Hair follicular keratinocyte (primary cell): ENCODE measurements around the gene ICAM5. TPM values are rescaled to one million over a fixed set of nuclear protein-coding genes. Genes with fewer than 3 reads are reported as not detected.

Experiments used
- total RNA-seq: library from RNA; depleted of rRNA; stranded (reverse); fragments of >200 nt; gene quantifications from 2 replicates; pipeline ENCODE4 v1.2.3, GENCODE V29; 2015

Gene ICAM5, protein sequence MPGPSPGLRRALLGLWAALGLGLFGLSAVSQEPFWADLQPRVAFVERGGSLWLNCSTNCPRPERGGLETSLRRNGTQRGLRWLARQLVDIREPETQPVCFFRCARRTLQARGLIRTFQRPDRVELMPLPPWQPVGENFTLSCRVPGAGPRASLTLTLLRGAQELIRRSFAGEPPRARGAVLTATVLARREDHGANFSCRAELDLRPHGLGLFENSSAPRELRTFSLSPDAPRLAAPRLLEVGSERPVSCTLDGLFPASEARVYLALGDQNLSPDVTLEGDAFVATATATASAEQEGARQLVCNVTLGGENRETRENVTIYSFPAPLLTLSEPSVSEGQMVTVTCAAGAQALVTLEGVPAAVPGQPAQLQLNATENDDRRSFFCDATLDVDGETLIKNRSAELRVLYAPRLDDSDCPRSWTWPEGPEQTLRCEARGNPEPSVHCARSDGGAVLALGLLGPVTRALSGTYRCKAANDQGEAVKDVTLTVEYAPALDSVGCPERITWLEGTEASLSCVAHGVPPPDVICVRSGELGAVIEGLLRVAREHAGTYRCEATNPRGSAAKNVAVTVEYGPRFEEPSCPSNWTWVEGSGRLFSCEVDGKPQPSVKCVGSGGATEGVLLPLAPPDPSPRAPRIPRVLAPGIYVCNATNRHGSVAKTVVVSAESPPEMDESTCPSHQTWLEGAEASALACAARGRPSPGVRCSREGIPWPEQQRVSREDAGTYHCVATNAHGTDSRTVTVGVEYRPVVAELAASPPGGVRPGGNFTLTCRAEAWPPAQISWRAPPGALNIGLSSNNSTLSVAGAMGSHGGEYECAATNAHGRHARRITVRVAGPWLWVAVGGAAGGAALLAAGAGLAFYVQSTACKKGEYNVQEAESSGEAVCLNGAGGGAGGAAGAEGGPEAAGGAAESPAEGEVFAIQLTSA
- total RNA-seq: 1.0 and 8.8 TPM in 2 replicates

GRCh38 chr19:10289836-10290356 is at the start of gene ICAM5:
ICAM5 (plus strand) TSS chr19:10289952; CDS start chr19:10290044, 92 bp downstream.

DNA sequence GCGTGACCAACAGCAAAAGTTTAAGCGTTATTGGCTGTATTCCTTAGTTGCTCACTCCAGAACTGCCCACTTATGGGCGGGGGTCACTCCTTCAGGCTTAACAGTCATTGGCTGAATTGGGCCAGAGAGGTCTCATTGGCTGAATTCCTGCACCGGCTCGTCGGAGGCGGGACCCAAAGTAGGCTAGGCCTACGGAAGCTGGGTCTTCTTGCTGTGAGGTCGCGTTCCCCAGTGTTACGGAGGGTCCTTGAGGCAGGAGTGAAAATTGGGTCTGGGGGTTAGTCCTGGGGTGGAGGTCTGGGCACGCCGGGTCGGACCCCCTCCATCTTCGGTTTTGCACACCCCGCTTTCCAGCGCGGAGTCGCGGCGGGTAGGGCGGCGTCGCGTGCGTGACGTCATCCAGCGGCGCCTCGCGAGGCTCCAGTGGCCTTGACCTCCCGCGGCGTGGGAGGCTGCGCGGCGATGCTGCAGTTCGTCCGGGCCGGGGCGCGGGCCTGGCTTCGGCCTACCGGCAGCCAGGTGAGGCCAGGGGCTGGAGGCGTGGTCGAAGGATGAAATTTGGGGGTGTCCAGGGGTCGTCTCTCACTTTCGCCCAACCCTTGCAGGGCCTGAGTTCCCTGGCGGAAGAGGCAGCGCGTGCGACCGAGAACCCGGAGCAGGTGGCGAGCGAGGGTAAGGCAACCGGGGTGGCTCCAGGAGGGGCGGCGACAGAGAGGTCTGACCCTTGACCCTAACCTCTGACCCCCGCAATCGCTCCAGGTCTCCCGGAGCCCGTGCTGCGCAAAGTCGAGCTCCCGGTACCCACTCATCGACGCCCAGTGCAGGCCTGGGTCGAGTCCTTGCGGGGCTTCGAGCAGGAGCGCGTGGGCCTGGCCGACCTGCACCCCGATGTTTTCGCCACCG is 37.7 kb upstream of the ICAM5 start, which contains the start of gene MRPL4:
TSS of gene MRPL4 (plus strand) at position 423 of the 903 bp plus-strand sequence. CDS start at position 463, 40 bp downstream.

DNA sequence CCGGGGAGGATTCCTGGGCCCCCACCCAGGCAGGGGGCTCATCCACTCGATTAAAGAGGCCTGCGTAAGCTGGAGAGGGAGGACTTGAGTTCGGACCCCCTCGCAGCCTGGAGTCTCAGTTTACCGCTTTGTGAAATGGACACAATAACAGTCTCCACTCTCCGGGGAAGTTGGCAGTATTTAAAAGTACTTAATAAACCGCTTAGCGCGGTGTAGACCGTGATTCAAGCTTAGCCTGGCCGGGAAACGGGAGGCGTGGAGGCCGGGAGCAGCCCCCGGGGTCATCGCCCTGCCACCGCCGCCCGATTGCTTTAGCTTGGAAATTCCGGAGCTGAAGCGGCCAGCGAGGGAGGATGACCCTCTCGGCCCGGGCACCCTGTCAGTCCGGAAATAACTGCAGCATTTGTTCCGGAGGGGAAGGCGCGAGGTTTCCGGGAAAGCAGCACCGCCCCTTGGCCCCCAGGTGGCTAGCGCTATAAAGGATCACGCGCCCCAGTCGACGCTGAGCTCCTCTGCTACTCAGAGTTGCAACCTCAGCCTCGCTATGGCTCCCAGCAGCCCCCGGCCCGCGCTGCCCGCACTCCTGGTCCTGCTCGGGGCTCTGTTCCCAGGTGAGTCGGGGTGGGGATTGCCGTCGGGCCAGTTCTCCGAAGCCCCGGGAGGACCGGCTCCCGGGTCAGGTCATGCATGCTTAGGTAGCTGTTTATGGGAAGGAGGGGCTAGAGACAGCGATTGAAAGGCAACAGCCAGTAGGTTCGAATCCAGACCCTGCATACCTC is 18.9 kb upstream of the ICAM5 start, which contains the start of gene ICAM1:
TSS of gene ICAM1 (plus strand) at position 505 of the 779 bp plus-strand sequence. CDS start at position 545, 40 bp downstream.

GRCh38 chr19:10286803-10287737 is 2.7 kb upstream of the ICAM5 start, which contains the start of gene ICAM4:
ICAM4 (plus strand) TSS chr19:10286955; CDS start chr19:10287013, 58 bp downstream.

GRCh38 chr19:10309423-10309822 is 19.7 kb downstream of the ICAM5 start, which contains the start of gene ZGLP1:
ZGLP1 (minus strand) TSS chr19:10309815.

DNA sequence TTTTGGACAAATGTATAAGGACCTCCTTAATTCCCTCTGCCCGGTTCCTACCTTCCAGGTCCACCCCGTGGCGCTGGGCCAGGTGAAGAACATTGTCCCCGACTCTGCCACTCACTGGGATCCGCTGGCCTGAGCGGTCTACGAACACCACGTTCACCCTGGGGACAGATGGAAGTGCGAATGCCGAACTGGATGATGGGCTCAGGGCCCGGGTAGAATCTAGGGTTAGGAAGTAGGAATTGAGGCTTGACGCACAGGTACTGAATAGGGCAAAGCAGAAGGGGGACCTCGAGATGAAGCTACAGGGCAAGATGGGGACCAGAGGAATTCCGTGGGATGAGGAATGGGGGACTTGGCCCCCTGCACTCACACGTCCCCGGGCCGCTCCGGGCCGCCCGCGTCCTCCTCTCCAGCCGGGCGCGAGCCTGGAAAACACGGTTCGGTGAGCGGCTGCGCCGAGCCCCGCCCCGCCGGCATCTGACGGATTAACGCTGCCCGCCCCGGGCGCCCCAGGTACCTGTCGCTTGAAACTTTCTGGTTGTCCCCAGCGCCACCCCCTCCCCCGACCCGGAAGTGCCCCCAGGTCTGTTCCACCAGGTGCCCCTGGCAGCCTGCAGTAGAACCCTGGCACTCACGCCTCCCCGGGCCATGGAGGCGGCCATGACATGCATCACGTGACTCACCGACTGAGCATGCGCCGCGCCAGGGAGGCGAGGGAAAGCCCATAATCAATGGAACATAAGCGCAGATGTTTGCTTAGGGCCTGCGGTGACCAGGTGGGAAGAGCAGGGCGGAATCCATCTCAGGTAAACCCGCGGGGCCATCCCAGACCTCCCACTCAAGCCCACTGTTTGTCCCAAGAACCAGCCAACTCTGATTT is 25.8 kb downstream of the ICAM5 start, which contains the start of gene FDX2:
TSS of gene FDX2 (minus strand) at position 681 of the 880 bp plus-strand sequence. CDS start at position 662, 19 bp downstream.

GRCh38 chr19:10332965-10333757 is 43.4 kb downstream of the ICAM5 start, which contains the start of gene RAVER1:
RAVER1 (minus strand) TSS chr19:10333529; CDS start chr19:10333507, 22 bp downstream.

DNA sequence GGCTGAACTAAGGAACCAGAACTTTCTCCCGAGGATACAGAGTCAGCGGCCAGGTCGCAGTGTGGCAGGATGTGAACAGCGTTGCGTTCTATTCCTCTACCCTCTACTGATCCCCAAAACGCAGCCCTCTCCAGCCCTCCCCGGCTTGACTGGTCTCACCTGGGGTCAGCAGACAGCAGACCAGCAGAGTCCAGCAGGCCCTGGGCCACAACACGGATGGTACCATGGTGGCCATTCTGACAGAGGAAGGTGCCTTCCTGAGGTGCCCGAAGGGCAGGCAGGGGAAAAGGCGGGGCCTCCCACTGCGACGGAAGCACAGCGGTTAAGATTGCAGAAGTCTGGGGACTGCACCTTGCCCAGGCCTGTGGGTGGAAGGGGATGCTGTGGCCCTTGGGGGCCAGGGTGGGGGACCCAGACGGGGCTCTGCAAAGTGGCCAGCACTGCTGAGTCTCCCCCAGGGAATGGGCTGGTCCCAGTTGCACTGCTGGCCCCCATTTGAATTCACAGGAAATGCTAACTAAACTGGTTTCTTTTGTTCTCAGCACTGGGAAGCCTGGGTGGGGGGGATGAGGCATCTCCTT is 49.7 kb downstream of the ICAM5 start, which contains the start of gene ICAM3:
TSS of gene ICAM3 (minus strand) at position 245 of the 581 bp plus-strand sequence. CDS start at position 235, 10 bp downstream.

Other genes starting within 250 kb of the ICAM5 start
- gene SHFL, start 203.6 kb upstream of the ICAM5 start, total RNA-seq: 8.9 and 13.9 TPM in 2 replicates
- gene ANGPTL6, start 187.3 kb upstream of the ICAM5 start, total RNA-seq: not detected in 2 replicates
- gene PPAN, start 183.6 kb upstream of the ICAM5 start, total RNA-seq: 36.6 and 66.4 TPM in 2 replicates
- gene P2RY11, start 178.3 kb upstream of the ICAM5 start, total RNA-seq: 2.7 and 5.5 TPM in 2 replicates
- 233 and 298 TPM in 2 replicates for gene EIF3G, start 170.1 kb upstream of the ICAM5 start, total RNA-seq
- 57.3 and 126 TPM in 2 replicates for gene DNMT1, start 95.0 kb upstream of the ICAM5 start, total RNA-seq
- 4.3 and 6.2 TPM in 2 replicates for gene S1PR2, start 58.6 kb upstream of the ICAM5 start, total RNA-seq
- gene MRPL4, start 37.7 kb upstream of the ICAM5 start, total RNA-seq: 103 and 166 TPM in 2 replicates
- 7.3 and 17.3 TPM in 2 replicates for gene ICAM1, start 18.8 kb upstream of the ICAM5 start, total RNA-seq
- 0.08 and 0.15 TPM in 2 replicates for gene ICAM4, start 3.0 kb upstream of the ICAM5 start, total RNA-seq
- gene ZGLP1, start 19.9 kb downstream of the ICAM5 start, total RNA-seq: 1.5 and 1.6 TPM in 2 replicates
- gene FDX2, start 26.1 kb downstream of the ICAM5 start, total RNA-seq: 21.6 and 34.8 TPM in 2 replicates
- 17.8 and 20.3 TPM in 2 replicates for gene RAVER1, start 43.6 kb downstream of the ICAM5 start, total RNA-seq
- gene ICAM3, start 49.7 kb downstream of the ICAM5 start, total RNA-seq: 1.6 and 5.7 TPM in 2 replicates
- gene TYK2, start 90.6 kb downstream of the ICAM5 start, total RNA-seq: 63.7 and 74.0 TPM in 2 replicates
- 172 and 200 TPM in 2 replicates for gene CDC37, start 113.6 kb downstream of the ICAM5 start, total RNA-seq
- gene PDE4A, start 130.6 kb downstream of the ICAM5 start, total RNA-seq: 0.15 and 1.3 TPM in 2 replicates
- gene KEAP1, start 213.4 kb downstream of the ICAM5 start, total RNA-seq: 50.0 and 61.7 TPM in 2 replicates
- gene S1PR5, start 227.5 kb downstream of the ICAM5 start, total RNA-seq: 22.5 and 27.2 TPM in 2 replicates